Liver (tissue), 9 donors: ENCODE measurements around the gene CAMSAP1. TPM values are rescaled to one million over a fixed set of nuclear protein-coding genes. Genes with fewer than 3 reads are reported as not detected.

Source experiments
- DNase-seq: peaks from one replicate; pipeline ENCODE4 v3.0.0-alpha.2; 2017; ENCODE audit warnings: low spot score
- H3K27ac ChIP-seq, 2 donors: one replicate each; pipeline ENCODE4 v1.7.0; 2013; ENCODE audit warnings: inconsistent platforms in 2 of 2, low read length in 2 of 2, control low read depth in 1 of 2, low read depth in 1 of 2, mild to moderate bottlenecking in 1 of 2
- H3K27me3 ChIP-seq, 4 donors: one replicate each; pipeline versions ENCODE4 v1.6.1 to v1.7.0; 2013; ENCODE audit warnings: low read length in 3 of 4, inconsistent platforms in 1 of 4, mild to moderate bottlenecking in 1 of 4, moderate library complexity in 1 of 4; ENCODE audit not compliant: control insufficient read depth in 4 of 4, insufficient read depth in 4 of 4
- H3K36me3 ChIP-seq, 4 donors: one replicate each; pipeline versions ENCODE4 v1.6.1 to v1.7.0; 2013; ENCODE audit warnings: low read length in 3 of 4, mild to moderate bottlenecking in 3 of 4, low read depth in 1 of 4, moderate library complexity in 1 of 4; ENCODE audit not compliant: control insufficient read depth in 4 of 4, insufficient read depth in 3 of 4
- H3K4me1 ChIP-seq, 4 donors: one replicate each; pipeline versions ENCODE4 v1.6.1 to v1.7.0; 2013; ENCODE audit warnings: low read length in 3 of 4, mild to moderate bottlenecking in 3 of 4, moderate library complexity in 1 of 4; ENCODE audit not compliant: control insufficient read depth in 4 of 4, insufficient read depth in 4 of 4
- H3K4me3 ChIP-seq, 3 donors: one replicate each; pipeline versions ENCODE4 v1.6.1 to v1.7.0; 2013; ENCODE audit warnings: low read length in 3 of 3, control low read depth in 1 of 3, low read depth in 1 of 3, mild to moderate bottlenecking in 1 of 3
- H3K9ac ChIP-seq, 2 donors: one replicate each; pipeline ENCODE4 v1.7.0; 2013; ENCODE audit warnings: low read length in 2 of 2, mild to moderate bottlenecking in 2 of 2, moderate library complexity in 2 of 2, control low read depth in 1 of 2, low read depth in 1 of 2
- H3K9me3 ChIP-seq, 4 donors: one replicate each; pipeline versions ENCODE4 v1.6.1 to v1.7.0; 2013; ENCODE audit warnings: low read length in 3 of 4; ENCODE audit not compliant: control insufficient read depth in 4 of 4
- ATF3 ChIP-seq: IDR thresholded peaks from 2 replicates; pipeline ENCODE4 v1.6.1; 2016; ENCODE audit warnings: antibody characterized with exemption
- EGR1 ChIP-seq, 2 donors: IDR thresholded peaks; 2 replicates each; pipeline ENCODE4 v1.6.1; 2016 to 2018; ENCODE audit warnings: antibody characterized with exemption in 2 of 2, low read depth in 2 of 2
- FOXA1 ChIP-seq: IDR thresholded peaks from 2 replicates; pipeline ENCODE4 v1.6.1; 2016; ENCODE audit warnings: antibody characterized with exemption
- FOXA2 ChIP-seq: IDR thresholded peaks from 2 replicates; pipeline ENCODE4 v1.6.1; 2016; ENCODE audit warnings: antibody characterized with exemption
- GABPA ChIP-seq, 2 donors: IDR thresholded peaks in 1 of 2; conservative IDR thresholded peaks in 1 of 2; 2 replicates each; pipeline ENCODE4 v1.6.1; 2016; ENCODE audit warnings: antibody characterized with exemption in 2 of 2, mild to moderate bottlenecking in 1 of 2, moderate library complexity in 1 of 2
- HNF4A ChIP-seq, 2 donors: conservative IDR thresholded peaks; 2 replicates each; pipeline ENCODE4 v1.6.1; 2016; ENCODE audit warnings: antibody characterized with exemption in 2 of 2, mild to moderate bottlenecking in 2 of 2
- HNF4G ChIP-seq: IDR thresholded peaks from 2 replicates; pipeline ENCODE4 v1.6.1; 2016; ENCODE audit warnings: antibody characterized with exemption
- JUND ChIP-seq, 2 donors: IDR thresholded peaks; 2 replicates each; pipeline ENCODE4 v1.6.1; 2016; ENCODE audit warnings: antibody characterized with exemption in 2 of 2
- MAX ChIP-seq: IDR thresholded peaks from 2 replicates; pipeline ENCODE4 v1.6.1; 2016; ENCODE audit warnings: antibody characterized with exemption
- NR2F2 ChIP-seq: IDR thresholded peaks from 2 replicates; pipeline ENCODE4 v1.6.1; 2016; ENCODE audit warnings: antibody characterized with exemption
- RAD21 ChIP-seq, 2 donors: IDR thresholded peaks; 2 replicates each; pipeline ENCODE4 v1.6.1; 2016; ENCODE audit warnings: antibody characterized with exemption in 2 of 2, mild to moderate bottlenecking in 2 of 2
- RXRA ChIP-seq, 2 donors: IDR thresholded peaks; 2 replicates each; pipeline ENCODE4 v1.6.1; 2017 to 2018; ENCODE audit warnings: antibody characterized with exemption in 2 of 2, mild to moderate bottlenecking in 1 of 2
- SP1 ChIP-seq: IDR thresholded peaks from 2 replicates; pipeline ENCODE4 v1.6.1; 2018; ENCODE audit warnings: antibody characterized with exemption, mild to moderate bottlenecking
- TAF1 ChIP-seq: conservative IDR thresholded peaks from 2 replicates; pipeline ENCODE4 v1.6.1; 2016; ENCODE audit warnings: antibody characterized with exemption, mild to moderate bottlenecking
- YY1 ChIP-seq: IDR thresholded peaks from 2 replicates; pipeline ENCODE4 v1.6.1; 2016; ENCODE audit warnings: antibody characterized with exemption, mild to moderate bottlenecking
- ZBTB33 ChIP-seq: IDR thresholded peaks from 2 replicates; pipeline ENCODE4 v1.6.1; 2016; ENCODE audit warnings: antibody characterized with exemption
- WGBS: extraction: QIAGEN DNeasy Blood & Tissue Kit; methylation state at CpG from one replicate; pipeline ENCODE4 v1.1.7; 2013; 5-methylcytosine and 5-hydroxymethylcytosine counted together
- polyA plus RNA-seq, 2 donors: library from polyadenylated mRNA; stranded (reverse) in 1 of 2; unstranded in 1 of 2; fragments of 200-250 nt in 1 of 2; fragments of >200 nt in 1 of 2; fragmentation: Nextera tagmentation in 1 of 2; extraction: Ambion mirVana in 1 of 2; gene quantifications; one replicate each; pipeline versions ENCODE4 v1.2.1 to v1.2.3, GENCODE V29; 2013 to 2015
- total RNA-seq, 2 donors: library from RNA; depleted of rRNA; stranded (reverse); fragments of >200 nt; gene quantifications; one replicate each; pipeline ENCODE4 v1.2.3, GENCODE V29; 2014
- TF ChIP-seq, protein P1 (sequence below): fragments of 150-350 bp; IDR thresholded peaks from 2 replicates; pipeline ENCODE4 v1.5.1; 2017; ENCODE audit warnings: improper control_type of control experiment, low read depth, low read length; ENCODE audit not compliant: missing input control
- TF ChIP-seq, protein P2 (sequence below): IDR thresholded peaks from 2 replicates; pipeline ENCODE4 v1.6.1; 2016; ENCODE audit warnings: antibody characterized with exemption, mild to moderate bottlenecking
- donor health status: healthy.
- donor health status: healthy.
- donor health status: healthy.
- donor health status: healthy.
- donor health status: healthy.

Gene CAMSAP1
- total and polyA plus RNA-seq, 4 donors = 0.97 to 6.4 (median 5.1) TPM

GRCh38 chr9:135821733-135822373 is 85.5 kb downstream of the CAMSAP1 start (continued):
- TF ChIP-seq, protein P1, sequence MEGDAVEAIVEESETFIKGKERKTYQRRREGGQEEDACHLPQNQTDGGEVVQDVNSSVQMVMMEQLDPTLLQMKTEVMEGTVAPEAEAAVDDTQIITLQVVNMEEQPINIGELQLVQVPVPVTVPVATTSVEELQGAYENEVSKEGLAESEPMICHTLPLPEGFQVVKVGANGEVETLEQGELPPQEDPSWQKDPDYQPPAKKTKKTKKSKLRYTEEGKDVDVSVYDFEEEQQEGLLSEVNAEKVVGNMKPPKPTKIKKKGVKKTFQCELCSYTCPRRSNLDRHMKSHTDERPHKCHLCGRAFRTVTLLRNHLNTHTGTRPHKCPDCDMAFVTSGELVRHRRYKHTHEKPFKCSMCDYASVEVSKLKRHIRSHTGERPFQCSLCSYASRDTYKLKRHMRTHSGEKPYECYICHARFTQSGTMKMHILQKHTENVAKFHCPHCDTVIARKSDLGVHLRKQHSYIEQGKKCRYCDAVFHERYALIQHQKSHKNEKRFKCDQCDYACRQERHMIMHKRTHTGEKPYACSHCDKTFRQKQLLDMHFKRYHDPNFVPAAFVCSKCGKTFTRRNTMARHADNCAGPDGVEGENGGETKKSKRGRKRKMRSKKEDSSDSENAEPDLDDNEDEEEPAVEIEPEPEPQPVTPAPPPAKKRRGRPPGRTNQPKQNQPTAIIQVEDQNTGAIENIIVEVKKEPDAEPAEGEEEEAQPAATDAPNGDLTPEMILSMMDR = no peak
- TF ChIP-seq NR2F2 = no peak
- no peak for TF ChIP-seq EGR1 (IDR thresholded peaks at IDR 0.05; ENCODE audit: low read depth in 2 of 2)
- TF ChIP-seq YY1 = no peak
- TF ChIP-seq RAD21 (IDR thresholded peaks at IDR 0.05) = no peak

DNA sequence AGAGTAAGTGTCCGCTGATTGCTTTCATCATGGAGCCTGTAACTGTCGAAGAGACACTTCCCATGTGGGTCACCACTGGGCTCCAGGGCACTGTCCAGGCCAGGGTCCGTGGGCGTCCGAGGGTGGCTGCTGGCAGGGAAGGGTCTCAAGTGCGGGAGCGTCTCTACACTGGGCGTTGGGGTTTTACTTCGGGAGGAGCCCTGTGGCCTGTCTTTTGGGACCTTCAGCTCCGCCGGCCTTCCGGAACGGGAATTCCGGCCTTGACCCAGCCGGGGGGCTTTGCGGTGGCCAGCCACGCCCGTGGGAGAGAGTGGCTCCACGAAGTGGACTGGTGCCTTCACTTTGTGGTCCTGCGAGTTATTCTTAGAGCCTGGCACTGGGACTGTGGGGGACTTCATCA is 86.2 kb downstream of the CAMSAP1 start:
- peaks cover 24 to 57% (median 38%) of the 10 kb centered on the region in 4 donors for H3K36me3 ChIP-seq
- 98% methylated on average over 20 of the region's 20 CpGs for WGBS
- no peak for DNase-seq

More for the DNA sequence above, 86.2 kb downstream of the CAMSAP1 start:
- TF ChIP-seq NR2F2 = no peak
- TF ChIP-seq EGR1 (IDR thresholded peaks at IDR 0.05; ENCODE audit: low read depth in 2 of 2) = no peak
- no peak for TF ChIP-seq HNF4A (conservative IDR thresholded peaks at IDR 0.05)
- no peak for TF ChIP-seq JUND (IDR thresholded peaks at IDR 0.05)
- TF ChIP-seq MAX = no peak
- no peak for TF ChIP-seq TAF1
- TF ChIP-seq GABPA (IDR thresholded peaks at IDR 0.05 in 1 of 2, conservative IDR thresholded peaks at IDR 0.05 in 1 of 2) = no peak
- TF ChIP-seq YY1 = no peak
- no peak for TF ChIP-seq SP1
- TF ChIP-seq, protein P1 = no peak
- no peak for TF ChIP-seq FOXA2
- TF ChIP-seq ATF3 = no peak
- no peak for TF ChIP-seq FOXA1
- no peak for TF ChIP-seq ZBTB33
- no peak for TF ChIP-seq RAD21 (IDR thresholded peaks at IDR 0.05)
- TF ChIP-seq, protein P2, sequence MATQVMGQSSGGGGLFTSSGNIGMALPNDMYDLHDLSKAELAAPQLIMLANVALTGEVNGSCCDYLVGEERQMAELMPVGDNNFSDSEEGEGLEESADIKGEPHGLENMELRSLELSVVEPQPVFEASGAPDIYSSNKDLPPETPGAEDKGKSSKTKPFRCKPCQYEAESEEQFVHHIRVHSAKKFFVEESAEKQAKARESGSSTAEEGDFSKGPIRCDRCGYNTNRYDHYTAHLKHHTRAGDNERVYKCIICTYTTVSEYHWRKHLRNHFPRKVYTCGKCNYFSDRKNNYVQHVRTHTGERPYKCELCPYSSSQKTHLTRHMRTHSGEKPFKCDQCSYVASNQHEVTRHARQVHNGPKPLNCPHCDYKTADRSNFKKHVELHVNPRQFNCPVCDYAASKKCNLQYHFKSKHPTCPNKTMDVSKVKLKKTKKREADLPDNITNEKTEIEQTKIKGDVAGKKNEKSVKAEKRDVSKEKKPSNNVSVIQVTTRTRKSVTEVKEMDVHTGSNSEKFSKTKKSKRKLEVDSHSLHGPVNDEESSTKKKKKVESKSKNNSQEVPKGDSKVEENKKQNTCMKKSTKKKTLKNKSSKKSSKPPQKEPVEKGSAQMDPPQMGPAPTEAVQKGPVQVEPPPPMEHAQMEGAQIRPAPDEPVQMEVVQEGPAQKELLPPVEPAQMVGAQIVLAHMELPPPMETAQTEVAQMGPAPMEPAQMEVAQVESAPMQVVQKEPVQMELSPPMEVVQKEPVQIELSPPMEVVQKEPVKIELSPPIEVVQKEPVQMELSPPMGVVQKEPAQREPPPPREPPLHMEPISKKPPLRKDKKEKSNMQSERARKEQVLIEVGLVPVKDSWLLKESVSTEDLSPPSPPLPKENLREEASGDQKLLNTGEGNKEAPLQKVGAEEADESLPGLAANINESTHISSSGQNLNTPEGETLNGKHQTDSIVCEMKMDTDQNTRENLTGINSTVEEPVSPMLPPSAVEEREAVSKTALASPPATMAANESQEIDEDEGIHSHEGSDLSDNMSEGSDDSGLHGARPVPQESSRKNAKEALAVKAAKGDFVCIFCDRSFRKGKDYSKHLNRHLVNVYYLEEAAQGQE = no peak
- TF ChIP-seq RXRA (IDR thresholded peaks at IDR 0.05) = no peak
- no peak for TF ChIP-seq HNF4G
- no peak overlapping the region for H3K4me3 ChIP-seq
- H3K9ac ChIP-seq = no peak overlapping the region
- H3K27me3 ChIP-seq = no peaks in the 10 kb centered on the region
- H3K9me3 ChIP-seq = no peaks in the 10 kb centered on the region
- H3K27ac ChIP-seq = no peak overlapping the region
- H3K4me1 ChIP-seq = no peaks in the 10 kb centered on the region
